Heart right ventricle (tissue), 16 donors: Measurements from ENCODE around the gene SPTBN4. TPM values are rescaled to one million over a fixed set of nuclear protein-coding genes. Genes with fewer than 3 reads are reported as not detected.
A peak's percentile ranks its signal among the peaks of the same experiment; 100 is the strongest.

Experiments
- ATAC-seq, 8 donors: fragments of 200-7000 bp; cut with Tn5 transposase; one replicate each; pipeline ENCODE4 v1.9.1; 2020; ENCODE audit warnings: mild to moderate bottlenecking in 8 of 8, moderate library complexity in 8 of 8, moderate number of reproducible peaks in 1 of 8
- DNase-seq, 2 donors: peaks; one replicate each; pipeline ENCODE4 v3.0.0-alpha.2; 2020
- H3K27ac ChIP-seq, 10 donors: fragments of 200-600 bp; sonication (generic) in 2 of 10; one replicate each; pipeline versions ENCODE4 v1.5.0 to v1.8.0; 2020 to 2022; ENCODE audit warnings: mild to moderate bottlenecking in 3 of 10
- H3K27me3 ChIP-seq, 7 donors: fragments of 200-600 bp; one replicate each; pipeline ENCODE4 v1.8.0; 2021 to 2022; ENCODE audit warnings: mild to moderate bottlenecking in 2 of 7
- H3K36me3 ChIP-seq, 9 donors: fragments of 200-600 bp; sonication (generic) in 1 of 9; one replicate each; pipeline versions ENCODE4 v1.5.0 to v1.8.0; 2020 to 2022; ENCODE audit warnings: mild to moderate bottlenecking in 2 of 9
- H3K4me1 ChIP-seq, 9 donors: fragments of 200-600 bp; sonication (generic) in 1 of 9; one replicate each; pipeline versions ENCODE4 v1.5.0 to v1.8.0; 2020 to 2022; ENCODE audit warnings: mild to moderate bottlenecking in 4 of 9
- H3K4me3 ChIP-seq, 10 donors: fragments of 200-600 bp; sonication (generic) in 2 of 10; one replicate each; pipeline versions ENCODE4 v1.5.0 to v1.8.0; 2020 to 2022; ENCODE audit warnings: mild to moderate bottlenecking in 7 of 10, moderate library complexity in 2 of 10
- H3K9me3 ChIP-seq, 11 donors: fragments of 200-600 bp in 10 of 11; sonication (generic) in 2 of 11; one replicate each; pipeline versions ENCODE4 v1.5.0 to v1.8.0; 2013 to 2022; ENCODE audit warnings: mild to moderate bottlenecking in 2 of 11, control low read depth in 1 of 11, moderate library complexity in 1 of 11
- WGBS, 2 donors: extraction: QIAGEN DNeasy Blood & Tissue Kit; methylation state at CpG; one replicate each; pipeline ENCODE4 v1.1.7; 2013; ENCODE audit warnings: inconsistent platforms in 1 of 2; 5-methylcytosine and 5-hydroxymethylcytosine counted together
- intact Hi-C, 10 donors: fragments of 100-400 bp; cut with DNase I; formaldehyde crosslinking; loops; one replicate each; pipeline versions ENCODE4 v1.11.1 to v1.14.2; 2022
- polyA plus RNA-seq, 2 donors: library from polyadenylated mRNA; stranded (reverse); fragments of 200-250 nt; gene quantifications; one replicate each; pipeline ENCODE4 v1.2.3, GENCODE V29; 2013
- total RNA-seq, 10 donors: library from RNA; stranded (reverse); fragmentation: NEBNext Ultra II Directional in 3 of 10; extraction: Animal tissue kit (Norgen Biotek cat#: 25700) in 3 of 10; gene quantifications; one replicate each; pipeline versions ENCODE4 v1.2.1 to v1.2.4, GENCODE V29; 2021 to 2023
- TF ChIP-seq, protein P1 (sequence below), 9 donors: fragments of 200-600 bp; sonication (generic) in 2 of 9; IDR thresholded peaks; one replicate each; pipeline versions ENCODE4 v1.5.0 to v1.8.0; 2021 to 2022; ENCODE audit warnings: antibody characterized with exemption in 9 of 9, mild to moderate bottlenecking in 5 of 9, moderate library complexity in 1 of 9
- donor health status: Arrhythmogenic right ventricular cardiomyopathy.
- donor health status: ischemic (EF 13 %, LVEDD 7.1; RV severe dilation, severe dysfunction).
- donor health status: healthy with polysubstance abuse.
- donor health status: DM: no; HTN: yes; CAD: no.
- donor health status: DM: no; HTN: no; CAD: no.
- donor health status: ischemic (EF 25% LVEDD 6.9; RV normal size, moderate dysfunction).
- donor health status: ischemic (EF 25% LVEDD 5.7; RV mildly dilated, moderate dysfunction).
- donor health status: healthy.
- donor health status: DM: yes; HTN: yes; CAD: no.
- donor health status: Ischemic cardiomyopathy.
- donor health status: ischemic (EF 35%, LVEDD 5.7; RV mildly dilated, moderate dysfunction).
- donor health status: nonischemic (EF 11% LVEDD 7.7; RV severe dilation, severe dysfunction).
- donor health status: DM: yes; HTN: yes; CAD: no.
- donor health status: PGD.
- donor health status: ischemic (EF 29% LVEDD 5.4; RV normal size, mild dysfunction).
- donor health status: nonischemic (EF 23%, LVEDD 6.1; RV moderate dilation, normal function).

SPTBN4 gene
- total and polyA plus RNA-seq, 12 donors = 3.0 to 13.8 (median 4.9) TPM

DNA sequence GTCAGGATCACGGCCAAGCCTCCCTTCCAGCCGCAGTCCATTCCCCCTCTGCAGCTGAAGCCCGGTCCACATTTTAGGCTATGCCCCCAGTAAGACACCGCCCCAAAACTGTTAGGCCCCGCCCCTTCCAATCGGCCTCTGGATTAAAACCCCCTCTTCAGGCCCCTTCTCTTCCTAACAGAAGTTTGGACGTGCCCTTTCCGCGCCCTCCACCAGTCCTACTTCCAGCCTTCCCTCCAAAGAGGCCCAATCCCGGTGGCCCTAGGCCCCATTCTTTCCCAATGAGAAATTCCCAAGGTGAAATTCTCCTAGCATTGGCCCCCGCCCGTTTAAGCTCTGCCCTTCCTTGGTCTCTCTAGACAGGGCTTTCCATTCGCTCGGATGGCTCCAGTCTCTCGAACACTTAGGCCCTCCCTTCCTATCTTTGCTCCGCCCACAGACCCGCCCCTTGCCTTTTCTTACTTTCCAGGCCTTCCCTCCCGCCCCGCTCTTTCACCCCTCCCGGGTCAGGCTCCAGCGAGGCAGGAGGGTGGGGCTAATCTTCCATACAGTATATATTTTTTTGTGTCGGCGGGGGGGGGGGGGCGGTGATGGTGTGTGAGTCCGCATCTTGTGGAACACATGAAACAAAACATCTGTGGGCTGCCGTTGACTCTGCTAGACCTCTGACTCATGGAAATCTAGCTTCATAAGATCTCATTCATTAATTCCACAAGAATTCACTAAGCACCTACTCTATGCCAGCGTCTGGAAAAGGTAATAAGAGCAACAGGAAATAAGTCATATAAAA is 148.0 kb downstream of the SPTBN4 start:
- WGBS, 2 donors = 12 to 28% methylated on average over 26 to 27 of the region's 27 CpGs
- intact Hi-C loops = no loop called here
- TF ChIP-seq, protein P1, sequence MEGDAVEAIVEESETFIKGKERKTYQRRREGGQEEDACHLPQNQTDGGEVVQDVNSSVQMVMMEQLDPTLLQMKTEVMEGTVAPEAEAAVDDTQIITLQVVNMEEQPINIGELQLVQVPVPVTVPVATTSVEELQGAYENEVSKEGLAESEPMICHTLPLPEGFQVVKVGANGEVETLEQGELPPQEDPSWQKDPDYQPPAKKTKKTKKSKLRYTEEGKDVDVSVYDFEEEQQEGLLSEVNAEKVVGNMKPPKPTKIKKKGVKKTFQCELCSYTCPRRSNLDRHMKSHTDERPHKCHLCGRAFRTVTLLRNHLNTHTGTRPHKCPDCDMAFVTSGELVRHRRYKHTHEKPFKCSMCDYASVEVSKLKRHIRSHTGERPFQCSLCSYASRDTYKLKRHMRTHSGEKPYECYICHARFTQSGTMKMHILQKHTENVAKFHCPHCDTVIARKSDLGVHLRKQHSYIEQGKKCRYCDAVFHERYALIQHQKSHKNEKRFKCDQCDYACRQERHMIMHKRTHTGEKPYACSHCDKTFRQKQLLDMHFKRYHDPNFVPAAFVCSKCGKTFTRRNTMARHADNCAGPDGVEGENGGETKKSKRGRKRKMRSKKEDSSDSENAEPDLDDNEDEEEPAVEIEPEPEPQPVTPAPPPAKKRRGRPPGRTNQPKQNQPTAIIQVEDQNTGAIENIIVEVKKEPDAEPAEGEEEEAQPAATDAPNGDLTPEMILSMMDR (IDR thresholded peaks at IDR 0.05) = no peak
- ATAC-seq (peak; percentile 48 to 73 (median 70)), DNase-seq (peak; percentile 82 to 90)
- Histone ChIP-seq H3K27ac (peak overlapping the region; percentile 78 to 93 (median 90)), H3K9me3 (no peaks in the 10 kb centered on the region), H3K4me1 (peaks cover 0 to 60% (median 26%) of the 10 kb centered on the region in 9 donors), H3K27me3 (peaks cover 0 to under 1% (median 0%) of the 10 kb centered on the region in 7 donors), H3K36me3 (peaks cover 0 to 65% (median 8%) of the 10 kb centered on the region in 9 donors), H3K4me3 (peak overlapping the region; percentile 48 to 70 (median 64))

GRCh38 chr19:40616178-40616577 is 149.4 kb downstream of the SPTBN4 start:
- TF ChIP-seq, protein P1 (IDR thresholded peaks at IDR 0.05) = no peak
- Histone ChIP-seq H3K9me3 (no peaks in the 10 kb centered on the region), H3K4me1 (peaks cover 0 to 56% (median 21%) of the 10 kb centered on the region in 9 donors), H3K36me3 (peaks cover 0 to 78% (median 16%) of the 10 kb centered on the region in 9 donors), H3K27me3 (no peaks in the 10 kb centered on the region), H3K4me3 (no peak overlapping the region), H3K27ac (peak overlapping the region in 1 of 10 donors; percentile 82)
- intact Hi-C loops = no loop called here
- WGBS, 2 donors = 86 to 98% methylated on average over 5 of the region's 5 CpGs
- DNase-seq (no peak), ATAC-seq (no peak)

DNA sequence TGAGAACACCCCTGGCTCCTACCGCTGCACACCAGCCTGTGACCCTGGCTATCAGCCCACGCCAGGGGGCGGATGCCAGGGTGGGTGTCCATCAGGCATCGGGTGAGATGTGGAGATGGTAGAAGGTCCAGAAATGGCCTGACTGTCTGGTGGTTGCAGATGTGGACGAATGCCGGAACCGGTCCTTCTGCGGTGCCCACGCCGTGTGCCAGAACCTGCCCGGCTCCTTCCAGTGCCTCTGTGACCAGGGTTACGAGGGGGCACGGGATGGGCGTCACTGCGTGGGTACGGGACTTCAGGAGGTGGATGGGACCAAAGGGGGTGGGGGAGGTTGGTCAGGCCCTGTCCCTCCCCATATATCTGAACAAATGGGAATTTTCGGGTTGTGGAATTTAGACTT is 150.1 kb downstream of the SPTBN4 start:
- intact Hi-C loops = no loop called here
- H3K9me3 ChIP-seq = no peaks in the 10 kb centered on the region
- DNase-seq = no peak
- no peak overlapping the region for H3K4me3 ChIP-seq
- no peak for ATAC-seq
- WGBS, 2 donors = 94 to 95% methylated on average over 17 of the region's 17 CpGs
- H3K27ac ChIP-seq = no peak overlapping the region
- TF ChIP-seq, protein P1 (IDR thresholded peaks at IDR 0.05) = no peak
- H3K27me3 ChIP-seq = no peaks in the 10 kb centered on the region
- H3K36me3 ChIP-seq = peaks cover 0 to 78% (median 23%) of the 10 kb centered on the region in 9 donors
- H3K4me1 ChIP-seq = peaks cover 0 to 48% (median 20%) of the 10 kb centered on the region in 9 donors

DNA sequence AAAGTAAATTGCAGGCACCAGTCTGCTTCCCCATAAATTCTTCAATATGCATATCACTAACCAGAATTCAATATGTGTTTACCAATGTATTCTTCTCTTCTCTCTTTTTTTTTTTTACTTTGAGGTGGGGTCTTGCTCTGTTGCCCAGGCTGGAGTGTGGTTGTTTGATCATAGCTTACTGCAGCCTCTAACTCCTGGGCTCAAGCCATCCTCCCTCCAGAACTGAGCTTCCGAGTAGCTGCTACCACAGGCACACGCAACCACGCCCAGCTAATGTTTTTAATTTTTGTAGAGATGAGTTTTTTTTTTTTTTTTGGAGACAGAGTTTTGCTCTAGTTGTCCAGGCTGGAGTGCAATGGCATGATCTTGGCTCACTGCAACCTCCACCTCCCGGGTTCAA is 151.2 kb downstream of the SPTBN4 start:
- H3K4me3 ChIP-seq = no peak overlapping the region
- DNase-seq (no peak), ATAC-seq (no peak)
- peaks cover 0 to 46% (median 20%) of the 10 kb centered on the region in 9 donors for H3K4me1 ChIP-seq
- no peaks in the 10 kb centered on the region for H3K27me3 ChIP-seq
- WGBS, 2 donors = 92 to 93% methylated on average over 4 of the region's 4 CpGs
- H3K36me3 ChIP-seq = peaks cover 0 to 78% (median 30%) of the 10 kb centered on the region in 9 donors
- TF ChIP-seq, protein P1 (IDR thresholded peaks at IDR 0.05) = no peak
- no peaks in the 10 kb centered on the region for H3K9me3 ChIP-seq
- no peak overlapping the region for H3K27ac ChIP-seq
- intact Hi-C loops = no loop called here
